Fibroblast of villous mesenchyme (primary cell): ENCODE results near the gene TPSAB1. TPM values are rescaled to one million over a fixed set of nuclear protein-coding genes. Genes with fewer than 3 reads are reported as not detected.
"Not testable (repeated sequence)": the region's sequence is repeated elsewhere in the genome, so short reads cannot be mapped to it uniquely, and the experiment has no call there.

Experiments used
- DNase-seq: peaks from one replicate; pipeline ENCODE4 v3.0.0-alpha.2; 2010; ENCODE audit warnings: low read depth
- H3K4me3 ChIP-seq: 2 replicates; pipeline ENCODE4 v1.5.1; 2011; ENCODE audit warnings: low read depth, mild to moderate bottlenecking, low read length
- total RNA-seq: library from RNA; depleted of rRNA; stranded (reverse); fragments of >200 nt; gene quantifications from 2 replicates; pipeline ENCODE4 v1.2.3, GENCODE V29; 2012
- TF ChIP-seq, protein P1 (sequence below): IDR thresholded peaks from 2 replicates; pipeline ENCODE4 v1.5.1; 2012; ENCODE audit warnings: low read depth, mild to moderate bottlenecking, low read length; ENCODE audit not compliant: insufficient read depth

TPSAB1 gene
- total RNA-seq, 1 donor, result not detected

DNA sequence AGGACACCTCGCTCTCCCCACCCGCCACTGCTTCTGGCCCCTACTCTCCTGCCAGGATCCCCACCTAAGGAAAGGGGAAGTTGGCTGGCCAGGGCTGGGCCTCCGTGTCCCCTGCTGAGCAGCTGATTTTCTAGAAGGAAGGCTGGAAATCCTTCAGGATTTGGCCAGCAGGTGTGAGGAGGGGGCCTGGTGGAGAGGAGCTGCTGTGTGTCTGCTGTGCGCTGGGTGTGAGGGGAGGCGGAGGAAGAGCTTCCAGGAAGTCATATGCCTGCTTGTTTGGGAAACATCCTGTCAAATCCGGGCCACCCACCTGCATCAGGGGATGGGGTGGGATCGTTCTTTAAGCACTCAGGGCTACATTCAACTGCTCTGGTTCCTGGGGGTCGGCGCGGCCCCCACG lies 44.0 kb upstream of the TPSAB1 start:
- DNase-seq, result no peak
- TF ChIP-seq, protein P1, sequence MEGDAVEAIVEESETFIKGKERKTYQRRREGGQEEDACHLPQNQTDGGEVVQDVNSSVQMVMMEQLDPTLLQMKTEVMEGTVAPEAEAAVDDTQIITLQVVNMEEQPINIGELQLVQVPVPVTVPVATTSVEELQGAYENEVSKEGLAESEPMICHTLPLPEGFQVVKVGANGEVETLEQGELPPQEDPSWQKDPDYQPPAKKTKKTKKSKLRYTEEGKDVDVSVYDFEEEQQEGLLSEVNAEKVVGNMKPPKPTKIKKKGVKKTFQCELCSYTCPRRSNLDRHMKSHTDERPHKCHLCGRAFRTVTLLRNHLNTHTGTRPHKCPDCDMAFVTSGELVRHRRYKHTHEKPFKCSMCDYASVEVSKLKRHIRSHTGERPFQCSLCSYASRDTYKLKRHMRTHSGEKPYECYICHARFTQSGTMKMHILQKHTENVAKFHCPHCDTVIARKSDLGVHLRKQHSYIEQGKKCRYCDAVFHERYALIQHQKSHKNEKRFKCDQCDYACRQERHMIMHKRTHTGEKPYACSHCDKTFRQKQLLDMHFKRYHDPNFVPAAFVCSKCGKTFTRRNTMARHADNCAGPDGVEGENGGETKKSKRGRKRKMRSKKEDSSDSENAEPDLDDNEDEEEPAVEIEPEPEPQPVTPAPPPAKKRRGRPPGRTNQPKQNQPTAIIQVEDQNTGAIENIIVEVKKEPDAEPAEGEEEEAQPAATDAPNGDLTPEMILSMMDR, result no peak
- no peak overlapping the region for H3K4me3 ChIP-seq

DNA sequence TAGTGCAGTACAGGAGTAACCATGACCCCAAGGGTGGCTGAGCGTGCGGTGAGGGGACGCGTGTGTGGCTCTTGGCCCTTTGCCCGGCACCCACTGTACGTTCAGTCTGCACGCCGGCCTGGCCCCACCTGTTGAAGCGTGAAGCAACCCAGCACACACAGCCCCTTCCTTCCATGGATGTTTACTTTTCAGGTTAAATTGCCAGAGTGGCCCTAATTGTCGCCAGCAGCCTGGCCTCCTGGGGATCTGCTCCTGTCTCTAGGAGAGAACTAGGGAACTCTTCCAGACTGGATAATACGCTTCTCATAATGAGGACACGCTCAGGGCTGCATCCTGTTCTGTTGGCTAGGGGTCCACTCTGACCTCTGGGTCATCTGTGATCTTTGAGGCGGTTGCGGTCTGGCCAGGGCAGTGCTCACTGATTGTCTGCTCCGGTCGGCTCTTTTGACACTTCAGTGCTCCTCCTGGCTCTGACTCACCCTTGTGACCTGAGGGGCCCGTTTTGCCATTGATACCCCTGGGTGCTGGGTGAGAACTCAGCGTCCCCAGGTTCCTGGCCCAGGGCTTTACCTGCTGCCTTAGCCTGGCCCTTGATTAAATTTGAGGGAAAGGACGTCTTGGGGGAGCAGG lies 43.2 kb upstream of the TPSAB1 start:
- no peak overlapping the region for H3K4me3 ChIP-seq
- DNase-seq, result no peak
- TF ChIP-seq, protein P1, result no peak

DNA sequence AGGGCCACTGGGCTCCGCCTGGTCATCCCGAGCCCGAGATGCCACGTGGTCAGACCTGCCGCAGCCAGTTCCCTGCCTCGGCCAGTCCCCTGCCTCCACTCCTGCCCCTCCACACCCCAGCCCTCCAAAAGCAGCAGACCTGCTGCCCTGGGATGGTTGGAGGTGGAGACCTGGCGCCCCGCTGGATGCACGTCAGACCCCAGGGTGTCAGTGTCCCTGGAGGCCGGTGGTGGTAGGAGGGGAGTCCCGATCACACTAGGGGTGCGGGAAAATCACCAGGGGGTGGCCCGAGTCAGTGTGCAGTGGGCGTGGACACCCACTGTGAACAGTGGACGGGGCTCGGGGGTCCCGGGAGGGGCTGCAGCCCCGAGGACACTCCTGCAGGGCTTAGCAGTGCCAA lies 42.3 kb upstream of the TPSAB1 start:
- H3K4me3 ChIP-seq, result no peak overlapping the region
- DNase-seq, result no peak
- TF ChIP-seq, protein P1, result no peak

DNA sequence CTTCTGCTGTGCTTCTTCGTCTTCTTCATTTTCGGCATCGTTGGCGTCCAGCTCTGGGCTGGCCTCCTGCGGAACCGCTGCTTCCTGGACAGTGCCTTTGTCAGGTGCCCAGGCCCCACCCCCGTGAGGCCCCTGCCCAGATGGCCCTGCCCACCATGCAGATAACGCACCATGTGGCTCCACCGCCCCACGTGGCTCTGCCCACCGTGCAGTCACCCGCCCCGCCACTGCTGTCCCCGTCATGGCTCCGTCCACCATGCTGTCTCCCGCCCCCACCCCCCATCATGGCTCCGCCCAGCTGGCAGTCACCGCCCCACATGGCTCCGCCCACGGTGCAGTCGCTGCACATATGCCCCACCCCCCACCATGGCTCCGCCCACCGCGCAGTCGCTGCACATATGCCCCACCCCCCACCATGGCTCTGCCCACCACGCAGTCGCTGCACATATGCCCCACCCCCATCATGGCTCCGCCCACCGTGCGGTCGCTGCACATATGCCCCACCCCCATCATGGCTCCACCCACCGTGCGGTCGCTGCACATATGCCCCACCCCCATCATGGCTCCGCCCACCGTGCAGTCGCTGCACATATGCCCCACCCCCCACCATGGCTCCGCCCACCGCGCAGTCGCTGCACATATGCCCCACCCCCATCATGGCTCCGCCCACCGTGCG lies 41.7 kb upstream of the TPSAB1 start:
- not testable (repeated sequence) for DNase-seq, H3K4me3 ChIP-seq

DNA sequence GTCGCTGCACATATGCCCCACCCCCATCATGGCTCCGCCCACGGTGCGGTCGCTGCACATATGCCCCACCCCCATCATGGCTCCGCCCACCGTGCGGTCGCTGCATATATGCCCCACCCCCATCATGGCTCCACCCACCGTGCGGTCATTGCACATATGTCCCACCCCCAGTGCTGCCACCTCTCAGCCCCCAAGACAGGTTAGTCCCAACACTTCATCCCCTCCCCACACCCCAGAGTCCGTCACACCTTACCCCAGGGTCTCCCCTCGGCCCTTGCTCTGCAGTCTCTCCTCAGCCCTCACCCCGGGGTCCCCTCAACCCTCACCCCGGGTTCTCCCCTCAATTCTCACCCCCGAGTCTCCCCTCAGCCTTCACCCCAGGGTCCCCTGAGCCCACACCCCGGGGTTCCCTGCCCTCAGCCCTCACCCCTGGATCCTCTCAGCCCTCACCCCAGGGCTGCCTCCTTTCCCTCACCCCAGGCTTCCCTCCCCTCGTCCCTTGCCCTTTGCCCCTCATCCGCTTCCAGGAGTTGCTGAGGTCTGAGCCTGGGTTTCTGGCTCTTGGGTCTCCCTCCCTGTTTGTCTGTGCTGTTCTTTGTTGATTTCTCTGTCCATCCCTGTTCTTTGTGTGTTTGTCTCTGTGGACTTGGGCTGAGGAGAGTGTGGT lies 41.0 kb upstream of the TPSAB1 start:
- TF ChIP-seq, protein P1, result no peak
- no peak for DNase-seq
- no peak overlapping the region for H3K4me3 ChIP-seq

DNA sequence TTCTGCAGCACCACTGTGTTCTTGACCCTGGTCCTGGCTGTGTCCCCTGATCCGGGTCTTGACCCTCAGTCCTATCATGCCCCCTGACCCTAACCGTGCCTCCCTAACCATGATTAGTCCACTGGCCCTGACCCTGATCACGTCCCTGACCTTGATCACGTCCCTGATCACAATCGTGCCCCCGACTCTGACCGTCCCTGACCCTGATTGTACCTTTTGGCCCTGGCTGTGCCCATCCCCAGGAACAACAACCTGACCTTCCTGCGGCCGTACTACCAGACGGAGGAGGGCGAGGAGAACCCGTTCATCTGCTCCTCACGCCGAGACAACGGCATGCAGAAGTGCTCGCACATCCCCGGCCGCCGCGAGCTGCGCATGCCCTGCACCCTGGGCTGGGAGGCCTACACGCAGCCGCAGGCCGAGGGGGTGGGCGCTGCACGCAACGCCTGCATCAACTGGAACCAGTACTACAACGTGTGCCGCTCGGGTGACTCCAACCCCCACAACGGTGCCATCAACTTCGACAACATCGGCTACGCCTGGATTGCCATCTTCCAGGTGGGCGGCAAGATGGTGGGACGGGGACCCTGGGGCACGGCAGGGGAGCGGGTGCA lies 40.4 kb upstream of the TPSAB1 start:
- H3K4me3 ChIP-seq, result no peak overlapping the region
- no peak for DNase-seq
- TF ChIP-seq, protein P1, result no peak

DNA sequence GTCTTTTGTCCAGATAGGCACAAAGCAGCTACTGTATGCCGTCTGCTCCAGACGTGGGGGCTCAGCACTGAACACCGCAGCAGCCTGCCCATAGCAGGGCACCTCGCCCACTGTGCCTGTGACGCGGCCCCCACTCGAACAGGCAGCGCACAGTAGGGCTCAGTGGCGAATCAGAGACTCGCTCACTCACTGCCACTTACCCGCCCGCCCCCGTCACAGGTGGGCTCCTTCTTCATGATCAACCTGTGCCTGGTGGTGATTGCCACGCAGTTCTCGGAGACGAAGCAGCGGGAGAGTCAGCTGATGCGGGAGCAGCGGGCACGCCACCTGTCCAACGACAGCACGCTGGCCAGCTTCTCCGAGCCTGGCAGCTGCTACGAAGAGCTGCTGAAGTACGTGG lies 39.1 kb upstream of the TPSAB1 start:
- H3K4me3 ChIP-seq, result no peak overlapping the region

More for the DNA sequence above, 39.1 kb upstream of the TPSAB1 start:
- no peak for DNase-seq
- TF ChIP-seq, protein P1, result no peak
